Measurements from ENCODE around the gene PRRG2. TPM values are rescaled to one million over a fixed set of nuclear protein-coding genes. Genes with fewer than 3 reads are reported as not detected.
A peak's percentile ranks its signal among the peaks of the same experiment; 100 is the strongest.

PRRG2 gene
- total and polyA plus RNA-seq, 2 of the 13 experiments (the other 11 are each of a cell fraction or from before 2014, with no cell fraction given), result 0.66 to 0.82 TPM

- POLR2A ChIA-PET, result interaction anchor here (0.8 kb wide), 1 partner anchor 41 kb away, joined by 3 read pairs; no protein-coding TSS in a partner anchor
- H4K20me1 ChIP-seq (ENCODE audit: insufficient read depth, low read length), result no peaks in the 10 kb centered on the region
- H3K27ac ChIP-seq (ENCODE audit: extremely low read length, insufficient read depth, low read length), result no peak overlapping the region
- TF ChIP-seq ZNF124 (CRISPR knock-in tag; IDR thresholded peaks at IDR 0.05), result no peak
- no peak for TF ChIP-seq CENPBD1 (CRISPR knock-in tag; IDR thresholded peaks at IDR 0.05; ENCODE audit: borderline replicate concordance, low read depth)
- TF ChIP-seq ZBTB33 (CRISPR knock-in tag; IDR thresholded peaks at IDR 0.05), result peak; percentile 28; the same call in 1 of the 2 replicates
- H3K9ac ChIP-seq (ENCODE audit: insufficient read depth, low read depth, low read length), result no peak overlapping the region
- in situ Hi-C loops (cut with HindIII; ENCODE audit: extremely low pct_ligation_motif_present, low pct_unique_long_range_greater_than_20kb) (no loop called here), intact Hi-C loops (cut with micrococcal nuclease; ENCODE audit: unreplicated experiment) (no loop called here)
- no peak overlapping the region for H3K4me2 ChIP-seq (ENCODE audit: low read depth, low read length)
- no peaks in the 10 kb centered on the region for H3K9me3 ChIP-seq (ENCODE audit: low read length)
- ATAC-seq, result no peak
- CTCF ChIA-PET (ENCODE audit: low intra/inter-chr PET ratio, low total read pairs), result no interaction called here
- peaks cover 14 to 37% of the 10 kb centered on the region in 2 experiments for H3K36me3 ChIP-seq (replicated peaks in 1 of 2; ENCODE audit: control insufficient read depth in 1 of 2, insufficient read depth in 2 of 2, low read length in 2 of 2)
- no peak for DNase-seq (ENCODE audit: low spot score)
- H3K27me3 ChIP-seq (ENCODE audit: control insufficient read depth in 1 of 2, insufficient read depth in 2 of 2, low read length in 2 of 2), result no peaks in the 10 kb centered on the region
- no peaks in the 10 kb centered on the region for H3K79me2 ChIP-seq (ENCODE audit: insufficient read depth, low read length)
- no peak for FAIRE-seq
- WGBS (ENCODE audit: low lambda C conversion rate), result 97% methylated on average over 17 of the region's 17 CpGs
- BruUV-seq (replicated peaks), result TSS peak; percentile 52
- H3K4me1 ChIP-seq (ENCODE audit: insufficient read depth, low read length), result peaks cover 20% of the 10 kb centered on the region
- no peak overlapping the region for H2AFZ ChIP-seq (ENCODE audit: low read length)
- no peak overlapping the region for H3K4me3 ChIP-seq (replicated peaks in 1 of 3; ENCODE audit: insufficient read depth in 1 of 3, low read depth in 2 of 3, low read length in 3 of 3)
Observed at GRCh38 chr19:49554701-49555181, 26.4 kb upstream of the PRRG2 start.

GRCh38 chr19:49555600-49556411, 25.3 kb upstream of the PRRG2 start:
- no peaks in the 10 kb centered on the region for H3K79me2 ChIP-seq (ENCODE audit: insufficient read depth, low read length)
- H4K20me1 ChIP-seq (ENCODE audit: insufficient read depth, low read length), result no peaks in the 10 kb centered on the region
- in situ Hi-C loops (cut with HindIII; ENCODE audit: extremely low pct_ligation_motif_present, low pct_unique_long_range_greater_than_20kb) (no loop called here), intact Hi-C loops (cut with micrococcal nuclease; ENCODE audit: unreplicated experiment) (no loop called here)
- TF ChIP-seq HNRNPK (IDR thresholded peaks at IDR 0.05; ENCODE audit: low read depth, low read length, poor library complexity, severe bottlenecking), result no peak
- no peak overlapping the region for H3K9ac ChIP-seq (ENCODE audit: insufficient read depth, low read depth, low read length)
- 98% methylated on average over 52 of the region's 53 CpGs for WGBS (ENCODE audit: low lambda C conversion rate)
- peaks cover 18 to 46% of the 10 kb centered on the region in 2 experiments for H3K36me3 ChIP-seq (replicated peaks in 1 of 2; ENCODE audit: control insufficient read depth in 1 of 2, insufficient read depth in 2 of 2, low read length in 2 of 2)
- H3K27me3 ChIP-seq (ENCODE audit: control insufficient read depth in 1 of 2, insufficient read depth in 2 of 2, low read length in 2 of 2), result no peaks in the 10 kb centered on the region
- no peak for FAIRE-seq
- H3K27ac ChIP-seq (ENCODE audit: extremely low read length, insufficient read depth, low read length), result no peak overlapping the region
- BruUV-seq (replicated peaks), result no TSS peak
- no peaks in the 10 kb centered on the region for H3K9me3 ChIP-seq (ENCODE audit: low read length)
- CTCF ChIA-PET (ENCODE audit: low intra/inter-chr PET ratio, low total read pairs), result no interaction called here
- H2AFZ ChIP-seq (ENCODE audit: low read length), result no peak overlapping the region
- H3K4me1 ChIP-seq (ENCODE audit: insufficient read depth, low read length), result peaks cover 29% of the 10 kb centered on the region
- H3K4me3 ChIP-seq (replicated peaks in 1 of 3; ENCODE audit: insufficient read depth in 1 of 3, low read depth in 2 of 3, low read length in 3 of 3), result no peak overlapping the region
- POLR2A ChIA-PET, result interaction anchor here (0.8 kb wide), 1 partner anchor 42 kb away, joined by 3 read pairs; no protein-coding TSS in a partner anchor
- DNase-seq (ENCODE audit: low spot score), result no peak
- no peak for ATAC-seq
- no peak overlapping the region for H3K4me2 ChIP-seq (ENCODE audit: low read depth, low read length)

Measured in HepG2 (cell line).